Measurements from ENCODE around the gene PCSK1N. TPM values are rescaled to one million over a fixed set of nuclear protein-coding genes. Genes with fewer than 3 reads are reported as not detected.

The PCSK1N gene
- total RNA-seq, 1 experiment from 2014 or later: 19.5 TPM

DNA sequence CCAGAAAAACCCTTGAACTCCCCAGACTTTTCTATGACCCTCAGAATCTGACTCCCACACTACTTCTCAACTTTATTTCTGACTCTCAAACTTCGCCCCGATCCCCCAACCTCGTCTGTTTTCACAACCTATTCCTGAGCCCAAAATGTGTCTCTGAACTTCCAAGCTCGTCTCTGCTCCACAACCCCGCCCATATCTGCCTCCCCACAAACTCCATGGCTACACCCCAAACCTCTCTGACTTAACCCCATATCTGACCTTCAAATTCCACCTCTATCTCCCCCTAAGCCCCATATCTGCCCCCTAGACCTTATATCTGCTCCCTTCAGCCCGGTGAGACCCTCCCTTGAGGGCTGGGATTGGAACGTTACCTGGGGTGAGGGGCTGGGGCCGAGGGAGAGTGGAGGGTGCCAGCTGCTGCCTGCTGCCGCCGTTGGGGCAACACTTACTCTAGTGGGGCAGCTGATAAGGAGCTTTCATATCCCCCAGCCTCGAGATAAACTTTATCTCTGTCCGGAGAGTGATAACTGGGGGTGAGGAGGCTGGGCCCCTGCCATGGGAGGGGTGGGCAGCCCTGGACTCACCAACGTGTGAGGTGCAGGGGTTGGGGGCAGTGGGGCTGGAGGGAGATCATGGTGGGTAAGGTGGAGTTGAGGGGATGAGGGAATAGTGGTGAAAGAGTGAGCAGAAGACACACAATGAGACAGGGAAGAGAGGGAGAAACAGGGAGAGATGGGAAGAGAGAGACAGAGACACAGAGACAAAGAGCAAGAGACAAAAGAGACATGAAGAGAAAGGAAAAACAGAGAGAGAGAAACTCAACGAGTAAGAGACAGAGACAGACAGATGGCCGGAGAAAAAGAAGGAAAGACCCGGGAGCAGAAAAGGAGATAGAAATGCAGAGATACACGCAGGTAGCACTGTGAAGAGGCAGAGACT, 47.6 kb downstream of the PCSK1N start:
- H3K36me3 ChIP-seq (ENCODE audit: control insufficient read depth, insufficient read depth, low read length): no peaks in the 10 kb centered on the region
- no peak overlapping the region for H3K27ac Mint-ChIP-seq (ENCODE audit: unreplicated experiment)
- DNase-seq: no peak
- intact Hi-C loops (cut with micrococcal nuclease; ENCODE audit: unreplicated experiment): no loop called here
- BruUV-seq (replicated peaks): no TSS peak
- H3K27me3 Mint-ChIP-seq (ENCODE audit: insufficient read depth, unreplicated experiment): no peaks in the 10 kb centered on the region
- H3K36me3 Mint-ChIP-seq (ENCODE audit: insufficient read depth, unreplicated experiment): peaks cover 6% of the 10 kb centered on the region
- no peak overlapping the region for H3K4me3 Mint-ChIP-seq (ENCODE audit: unreplicated experiment)
- TF ChIP-seq, protein P1, sequence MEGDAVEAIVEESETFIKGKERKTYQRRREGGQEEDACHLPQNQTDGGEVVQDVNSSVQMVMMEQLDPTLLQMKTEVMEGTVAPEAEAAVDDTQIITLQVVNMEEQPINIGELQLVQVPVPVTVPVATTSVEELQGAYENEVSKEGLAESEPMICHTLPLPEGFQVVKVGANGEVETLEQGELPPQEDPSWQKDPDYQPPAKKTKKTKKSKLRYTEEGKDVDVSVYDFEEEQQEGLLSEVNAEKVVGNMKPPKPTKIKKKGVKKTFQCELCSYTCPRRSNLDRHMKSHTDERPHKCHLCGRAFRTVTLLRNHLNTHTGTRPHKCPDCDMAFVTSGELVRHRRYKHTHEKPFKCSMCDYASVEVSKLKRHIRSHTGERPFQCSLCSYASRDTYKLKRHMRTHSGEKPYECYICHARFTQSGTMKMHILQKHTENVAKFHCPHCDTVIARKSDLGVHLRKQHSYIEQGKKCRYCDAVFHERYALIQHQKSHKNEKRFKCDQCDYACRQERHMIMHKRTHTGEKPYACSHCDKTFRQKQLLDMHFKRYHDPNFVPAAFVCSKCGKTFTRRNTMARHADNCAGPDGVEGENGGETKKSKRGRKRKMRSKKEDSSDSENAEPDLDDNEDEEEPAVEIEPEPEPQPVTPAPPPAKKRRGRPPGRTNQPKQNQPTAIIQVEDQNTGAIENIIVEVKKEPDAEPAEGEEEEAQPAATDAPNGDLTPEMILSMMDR (IDR thresholded peaks at IDR 0.05; ENCODE audit: insufficient read depth in 1 of 2, low read depth in 1 of 2, low read length in 1 of 2, severe bottlenecking in 1 of 2, unreplicated experiment in 1 of 2): no peak
- H3K27me3 ChIP-seq (replicated peaks; ENCODE audit: control insufficient read depth, insufficient read depth, low read length): no peaks in the 10 kb centered on the region
- ChIA-PET CTCF (no interaction called here), POLR2A (no interaction called here)
- no peak overlapping the region for H3K4me3 ChIP-seq (ENCODE audit: low read depth, low read length)
- H3K4me1 ChIP-seq: no peaks in the 10 kb centered on the region
- peaks cover 6% of the 10 kb centered on the region for H3K4me1 Mint-ChIP-seq (ENCODE audit: low read depth, unreplicated experiment)
- H3K9me3 Mint-ChIP-seq (ENCODE audit: unreplicated experiment): no peaks in the 10 kb centered on the region
- H3K9me3 ChIP-seq: no peaks in the 10 kb centered on the region

GRCh38 chrX:48786825-48787504, 48.4 kb downstream of the PCSK1N start:
- ChIA-PET CTCF (no interaction called here), POLR2A (no interaction called here)
- intact Hi-C loops (cut with micrococcal nuclease; ENCODE audit: unreplicated experiment): no loop called here
- no peak overlapping the region for H3K4me3 Mint-ChIP-seq (ENCODE audit: unreplicated experiment)
- DNase-seq: no peak
- no peaks in the 10 kb centered on the region for H3K9me3 Mint-ChIP-seq (ENCODE audit: unreplicated experiment)
- TF ChIP-seq, protein P1 (IDR thresholded peaks at IDR 0.05; ENCODE audit: insufficient read depth in 1 of 2, low read depth in 1 of 2, low read length in 1 of 2, severe bottlenecking in 1 of 2, unreplicated experiment in 1 of 2): no peak
- BruUV-seq (replicated peaks): no TSS peak
- H3K27me3 Mint-ChIP-seq (ENCODE audit: insufficient read depth, unreplicated experiment): no peaks in the 10 kb centered on the region
- peaks cover 6% of the 10 kb centered on the region for H3K4me1 Mint-ChIP-seq (ENCODE audit: low read depth, unreplicated experiment)
- Histone ChIP-seq H3K4me3 (ENCODE audit: low read depth, low read length) (no peak overlapping the region), H3K27me3 (replicated peaks; ENCODE audit: control insufficient read depth, insufficient read depth, low read length) (no peaks in the 10 kb centered on the region), H3K36me3 (ENCODE audit: control insufficient read depth, insufficient read depth, low read length) (no peaks in the 10 kb centered on the region), H3K4me1 (no peaks in the 10 kb centered on the region), H3K9me3 (no peaks in the 10 kb centered on the region)
- peaks cover 6% of the 10 kb centered on the region for H3K36me3 Mint-ChIP-seq (ENCODE audit: insufficient read depth, unreplicated experiment)
- no peak overlapping the region for H3K27ac Mint-ChIP-seq (ENCODE audit: unreplicated experiment)

DNA sequence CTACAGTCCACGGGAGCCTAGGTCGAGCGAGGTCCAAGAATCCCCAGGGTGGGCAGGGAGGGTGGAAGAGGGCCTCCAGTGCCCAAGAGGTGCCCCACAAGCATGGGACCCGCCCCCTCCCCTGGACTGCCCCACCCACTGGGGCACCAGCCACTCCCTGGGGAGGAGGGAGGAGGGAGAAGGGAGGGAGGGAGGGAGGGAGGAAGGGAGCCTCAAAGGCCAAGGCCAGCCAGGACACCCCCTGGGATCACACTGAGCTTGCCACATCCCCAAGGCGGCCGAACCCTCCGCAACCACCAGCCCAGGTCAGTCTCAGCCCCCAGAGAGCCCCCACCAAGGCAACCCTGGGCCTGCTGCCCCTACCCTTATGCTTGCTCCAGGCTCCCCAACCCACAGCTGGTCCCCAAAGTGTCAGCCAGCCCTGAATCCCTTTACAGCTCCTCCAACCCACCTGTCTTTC, 49.0 kb downstream of the PCSK1N start, which contains the start of gene GATA1:
Gene GATA1, plus strand, starts transcription at position 250 of the 460 bp plus-strand sequence. CDS start 4,520 bp downstream, outside the sequence.
- no peaks in the 10 kb centered on the region for H3K27me3 Mint-ChIP-seq (ENCODE audit: insufficient read depth, unreplicated experiment)
- CTCF ChIA-PET: no interaction called here
- no peaks in the 10 kb centered on the region for H3K9me3 ChIP-seq
- no peaks in the 10 kb centered on the region for H3K27me3 ChIP-seq (replicated peaks; ENCODE audit: control insufficient read depth, insufficient read depth, low read length)
- H3K4me1 Mint-ChIP-seq (ENCODE audit: low read depth, unreplicated experiment): peaks cover 6% of the 10 kb centered on the region
- DNase-seq: no peak
- H3K4me1 ChIP-seq: no peaks in the 10 kb centered on the region
- POLR2A ChIA-PET: no interaction called here
- no TSS peak for BruUV-seq (replicated peaks)
- H3K9me3 Mint-ChIP-seq (ENCODE audit: unreplicated experiment): no peaks in the 10 kb centered on the region
- intact Hi-C loops (cut with micrococcal nuclease; ENCODE audit: unreplicated experiment): no loop called here
- H3K36me3 Mint-ChIP-seq (ENCODE audit: insufficient read depth, unreplicated experiment): peaks cover 6% of the 10 kb centered on the region
- no peaks in the 10 kb centered on the region for H3K36me3 ChIP-seq (ENCODE audit: control insufficient read depth, insufficient read depth, low read length)
- H3K4me3 ChIP-seq (ENCODE audit: low read depth, low read length): no peak within 1 kb of the TSS
- H3K27ac Mint-ChIP-seq (ENCODE audit: unreplicated experiment): no peak within 1 kb of the TSS
- H3K4me3 Mint-ChIP-seq (ENCODE audit: unreplicated experiment): no peak within 1 kb of the TSS
- TF ChIP-seq, protein P1 (IDR thresholded peaks at IDR 0.05; ENCODE audit: insufficient read depth in 1 of 2, low read depth in 1 of 2, low read length in 1 of 2, severe bottlenecking in 1 of 2, unreplicated experiment in 1 of 2): no peak

Measured in Caco-2 (cell line).